HFFc6 (cell line): ENCODE measurements around the gene OR10H4. TPM values are rescaled to one million over a fixed set of nuclear protein-coding genes. Genes with fewer than 3 reads are reported as not detected.
"Not testable (repeated sequence)": the region's sequence is repeated elsewhere in the genome, so short reads cannot be mapped to it uniquely, and the experiment has no call there.

ENCODE experiments used
- DNase-seq: peaks from one replicate; pipeline ENCODE4 v3.0.0-alpha.2; 2018
- H3K27ac Mint-ChIP-seq: 2 replicates; pipeline ENCODE4 v1.8.0; 2020; ENCODE audit warnings: mild to moderate bottlenecking, mixed read lengths
- H3K27me3 Mint-ChIP-seq: 2 replicates; pipeline ENCODE4 v1.8.0; 2021; ENCODE audit warnings: mild to moderate bottlenecking, moderate library complexity, mixed read lengths; ENCODE audit not compliant: insufficient read depth
- H3K36me3 Mint-ChIP-seq: 2 replicates; pipeline ENCODE4 v1.8.0; 2021; ENCODE audit warnings: low read depth, mixed read lengths
- H3K4me1 Mint-ChIP-seq: 2 replicates; pipeline ENCODE4 v1.8.0; 2020; ENCODE audit warnings: low read depth, mixed read lengths
- H3K4me3 Mint-ChIP-seq: 2 replicates; pipeline ENCODE4 v1.8.0; 2020; ENCODE audit warnings: mild to moderate bottlenecking, moderate library complexity, mixed read lengths
- H3K9me3 Mint-ChIP-seq: 2 replicates; pipeline ENCODE4 v1.8.0; 2020; ENCODE audit warnings: mild to moderate bottlenecking, mixed read lengths
- CTCF ChIP-seq: fragments of 200-600 bp; sonication (generic); IDR thresholded peaks from 2 replicates; pipeline ENCODE4 v1.5.0; 2021; ENCODE audit warnings: antibody characterized with exemption, mild to moderate bottlenecking
- total RNA-seq, 6 experiments: library from RNA; stranded (reverse); fragmentation: NEBNext Ultra II Directional; extraction: Animal tissue kit (Norgen Biotek cat#: 25700); gene quantifications; 2 replicates in 1 of 6; 3 replicates in 5 of 6; pipeline ENCODE4 v1.2.3, GENCODE V29; 2021

The OR10H4 gene
- total RNA-seq, 6 experiments from 2014 or later: not detected

DNA sequence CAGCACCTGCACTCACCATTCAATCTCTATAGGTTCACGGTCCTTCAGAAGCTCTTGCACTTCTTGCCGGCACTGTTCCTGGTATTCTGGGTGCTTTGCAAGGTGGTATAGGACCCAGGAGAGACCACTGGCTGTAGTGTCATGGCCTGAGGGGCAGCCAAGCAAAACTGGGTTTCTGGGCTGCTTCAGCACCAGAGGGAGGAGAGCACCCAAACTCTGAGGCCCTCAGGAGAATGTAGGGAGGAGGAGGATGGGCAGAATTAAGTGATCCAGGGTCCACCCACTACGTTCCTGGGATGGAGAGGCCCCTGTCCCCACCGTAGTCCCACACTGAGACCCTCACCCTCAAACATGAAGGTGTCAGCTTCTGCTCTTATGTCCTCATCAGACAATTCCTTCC, 26.8 kb upstream of the OR10H4 start:
- no peaks in the 10 kb centered on the region; the same call in 1 of the 2 replicates for H3K27me3 Mint-ChIP-seq
- no peaks in the 10 kb centered on the region for H3K4me1 Mint-ChIP-seq
- H3K9me3 Mint-ChIP-seq: peaks cover 6% of the 10 kb centered on the region; the same call in 1 of the 2 replicates
- DNase-seq: no peak
- H3K27ac Mint-ChIP-seq: no peak overlapping the region
- H3K4me3 Mint-ChIP-seq: no peak overlapping the region
- no peaks in the 10 kb centered on the region for H3K36me3 Mint-ChIP-seq
- TF ChIP-seq CTCF: no peak

- DNase-seq: no peak
- no peak for TF ChIP-seq CTCF
- H3K9me3 Mint-ChIP-seq: peaks cover 19% of the 10 kb centered on the region
- no peaks in the 10 kb centered on the region for H3K4me1 Mint-ChIP-seq
- no peak overlapping the region for H3K4me3 Mint-ChIP-seq
- no peaks in the 10 kb centered on the region for H3K36me3 Mint-ChIP-seq
- H3K27me3 Mint-ChIP-seq: no peaks in the 10 kb centered on the region; the same call in 1 of the 2 replicates
- H3K27ac Mint-ChIP-seq: no peak overlapping the region
Observed at GRCh38 chr19:15923702-15924101, 25.1 kb upstream of the OR10H4 start.

DNA sequence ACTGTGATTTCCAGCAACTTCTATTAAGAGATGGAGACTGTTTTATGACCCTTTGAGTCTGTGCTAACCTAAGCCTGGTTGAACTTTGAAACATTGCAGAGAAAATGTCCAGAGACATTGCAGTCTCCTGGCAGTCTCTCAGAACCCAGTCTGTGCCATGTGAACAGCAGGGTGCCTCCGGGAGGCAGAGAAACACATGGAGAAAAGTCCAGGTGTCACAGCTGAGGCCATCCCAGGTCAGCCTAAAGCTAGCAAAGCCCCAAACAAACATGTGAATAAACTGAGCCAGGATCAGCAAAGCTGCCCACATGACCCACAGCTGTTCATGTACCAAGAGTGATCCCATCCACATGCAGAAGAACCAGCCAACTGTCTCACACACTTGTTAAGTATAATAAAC, 22.3 kb upstream of the OR10H4 start:
- no peaks in the 10 kb centered on the region for H3K36me3 Mint-ChIP-seq
- peaks cover 33% of the 10 kb centered on the region for H3K9me3 Mint-ChIP-seq
- DNase-seq: no peak
- H3K27ac Mint-ChIP-seq: no peak overlapping the region
- H3K27me3 Mint-ChIP-seq: no peaks in the 10 kb centered on the region; the same call in 1 of the 2 replicates
- no peak for TF ChIP-seq CTCF
- H3K4me3 Mint-ChIP-seq: no peak overlapping the region
- no peaks in the 10 kb centered on the region for H3K4me1 Mint-ChIP-seq

DNA sequence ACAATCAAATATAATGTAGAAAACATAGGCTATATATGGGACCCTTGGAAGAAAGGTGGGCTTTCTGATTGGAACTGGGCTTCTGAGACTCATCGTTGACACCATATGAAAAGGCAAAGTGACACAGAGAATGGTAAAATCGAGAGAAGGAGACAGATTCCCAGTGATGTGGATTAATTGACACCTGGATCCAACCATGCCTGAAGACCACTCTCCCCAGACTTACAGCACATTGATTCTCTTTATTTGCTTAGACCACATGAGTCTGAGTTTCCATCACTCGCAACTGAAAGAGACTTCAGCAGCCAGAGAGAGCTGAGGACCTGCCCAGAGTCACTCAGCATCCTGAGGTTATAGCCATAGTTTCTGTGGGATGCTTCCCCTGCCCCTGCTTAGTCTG, 20.5 kb upstream of the OR10H4 start:
- no peak overlapping the region for H3K27ac Mint-ChIP-seq
- DNase-seq: no peak
- H3K27me3 Mint-ChIP-seq: no peaks in the 10 kb centered on the region; the same call in 1 of the 2 replicates
- peaks cover 33% of the 10 kb centered on the region for H3K9me3 Mint-ChIP-seq
- no peak overlapping the region for H3K4me3 Mint-ChIP-seq
- no peak for TF ChIP-seq CTCF
- H3K4me1 Mint-ChIP-seq: no peaks in the 10 kb centered on the region
- H3K36me3 Mint-ChIP-seq: no peaks in the 10 kb centered on the region

DNA sequence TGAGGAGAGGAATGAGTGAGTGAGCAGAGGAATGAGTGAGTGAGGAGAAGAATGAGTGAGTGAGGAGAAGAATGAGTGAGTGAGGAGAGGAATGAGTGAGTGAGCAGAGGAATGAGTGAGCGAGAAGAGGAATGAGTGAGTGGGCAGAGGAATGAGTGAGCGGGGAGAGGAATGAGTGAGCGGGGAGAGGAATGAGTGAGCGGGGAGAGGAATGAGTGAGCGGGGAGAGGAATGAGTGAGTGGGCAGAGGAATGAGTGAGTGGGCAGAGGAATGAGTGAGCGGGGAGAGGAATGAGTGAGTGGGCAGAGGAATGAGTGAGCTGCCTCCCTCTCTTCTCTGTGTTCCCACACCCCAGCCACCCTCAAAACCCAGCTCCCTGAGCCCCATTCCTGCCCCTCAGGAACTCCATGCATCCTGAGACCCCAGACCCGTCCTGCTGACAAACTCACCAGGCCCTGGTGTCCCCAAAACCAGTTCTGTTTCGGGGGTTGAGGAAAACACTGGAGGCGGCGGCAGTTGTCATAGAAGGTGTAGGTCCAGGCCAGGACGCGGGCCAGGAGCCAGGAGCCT, 15.0 kb upstream of the OR10H4 start:
- H3K27me3 Mint-ChIP-seq, DNase-seq, H3K4me3 Mint-ChIP-seq, H3K27ac Mint-ChIP-seq, H3K4me1 Mint-ChIP-seq, H3K36me3 Mint-ChIP-seq: not testable (repeated sequence)
- peaks cover 23% of the 10 kb centered on the region for H3K9me3 Mint-ChIP-seq

DNA sequence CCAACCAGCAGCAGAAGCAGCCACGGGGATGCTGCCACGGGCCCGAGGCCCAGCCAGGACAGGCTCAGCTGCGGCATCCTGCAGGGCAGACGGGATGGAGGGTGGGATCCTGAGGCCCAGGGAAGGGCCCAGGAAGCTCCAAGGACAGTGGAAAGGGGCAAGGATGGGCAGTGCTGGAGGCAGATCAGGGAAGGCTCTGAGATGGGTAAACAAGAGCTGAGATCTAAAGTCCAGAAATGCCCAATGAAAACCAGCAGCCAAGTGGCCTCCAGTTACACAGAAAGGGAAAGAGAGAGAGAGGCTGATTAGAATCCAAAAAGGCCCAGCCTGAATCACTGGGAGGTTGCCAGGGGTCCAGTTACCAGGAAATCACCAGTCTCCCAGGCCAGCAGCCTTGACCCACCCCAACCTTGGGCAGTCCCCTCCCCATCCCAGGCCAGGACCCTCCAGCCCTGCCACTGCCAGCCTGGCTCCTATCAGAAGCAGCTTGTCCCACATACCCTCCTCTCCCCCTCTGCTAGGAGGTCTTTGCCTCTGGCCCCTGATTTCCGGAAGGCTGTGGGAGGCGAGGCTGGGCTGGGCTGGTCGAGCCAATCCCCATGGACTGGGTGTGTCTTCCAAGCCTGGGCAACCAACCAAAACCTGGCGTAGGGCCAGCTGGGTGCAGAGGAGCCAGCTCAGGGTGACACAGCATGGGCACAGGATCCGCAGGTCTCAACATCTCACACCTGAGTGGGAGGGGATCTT, 14.3 kb upstream of the OR10H4 start, which contains the start of gene CYP4F11:
Gene CYP4F11, minus strand, starts transcription at position 198 of the 747 bp plus-strand sequence. Its CDS starts 121 bp downstream, at position 77.
- Mint-ChIP-seq H3K27me3 (no peaks in the 10 kb centered on the region; the same call in 1 of the 2 replicates), H3K9me3 (peaks cover 19% of the 10 kb centered on the region), H3K4me1 (no peaks in the 10 kb centered on the region), H3K4me3 (no peak within 1 kb of the TSS), H3K36me3 (no peaks in the 10 kb centered on the region), H3K27ac (no peak within 1 kb of the TSS)
- TF ChIP-seq CTCF: no peak
- DNase-seq: no peak
